CD4-positive, alpha-beta T cell treated with Interferon alpha-2 for 1 hour (primary cell): ENCODE measurements around the gene SORCS2.

Source experiments
- DNase-seq, 2 donors: peaks; one replicate each; pipeline ENCODE4 v3.0.0-alpha.2; 2020 to 2022

Gene SORCS2

DNA sequence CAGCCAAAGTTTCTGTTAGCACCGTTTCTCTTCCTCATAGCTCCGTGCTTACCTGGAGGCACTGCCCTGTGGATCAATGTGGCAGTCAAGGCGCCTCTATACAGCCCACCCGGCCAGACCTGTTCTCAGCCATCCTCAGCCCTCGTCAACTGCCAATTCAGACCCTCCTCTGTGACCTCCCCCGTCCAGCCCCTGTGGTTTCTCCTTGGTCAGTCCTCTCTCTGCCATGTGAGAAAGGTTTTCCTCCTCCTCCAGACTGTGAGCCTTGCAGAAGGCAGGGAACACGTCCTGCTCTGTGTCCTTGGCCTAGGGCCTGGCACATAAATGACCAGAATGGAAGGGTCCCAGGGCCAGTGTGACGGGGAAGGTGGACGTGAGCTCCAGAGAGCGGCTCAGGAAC, 417.0 kb downstream of the SORCS2 start:
- no peak for DNase-seq

DNA sequence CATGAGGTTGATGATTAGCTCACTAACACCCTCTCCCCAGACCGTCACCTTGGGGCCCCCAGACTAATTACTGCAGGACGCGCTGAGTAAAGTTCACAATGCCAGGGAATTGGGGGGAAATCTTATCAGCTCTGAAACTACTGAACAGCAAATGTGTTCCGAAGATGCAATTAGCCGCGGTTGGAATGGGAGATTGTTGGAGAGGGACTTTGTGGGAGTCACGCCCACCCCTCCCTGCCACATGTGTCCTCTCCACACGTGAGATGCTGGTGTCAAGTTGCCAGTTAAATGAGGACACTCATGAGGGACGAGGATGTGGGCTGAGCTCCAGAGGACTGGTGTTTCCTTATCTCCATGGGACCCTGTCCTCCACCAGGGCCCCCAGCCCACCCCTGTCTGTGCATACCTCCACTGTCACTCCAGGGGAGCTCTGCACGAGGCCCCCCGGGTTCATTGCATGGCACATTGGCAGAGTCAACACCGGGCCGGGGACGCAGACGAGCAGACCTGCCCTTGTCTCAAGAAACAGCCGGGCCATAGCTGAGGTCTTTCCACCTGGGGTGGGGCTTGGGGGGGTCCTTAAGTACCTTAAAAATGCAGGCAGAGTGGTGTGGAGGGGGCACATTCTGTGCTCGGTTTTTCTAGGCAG, 417.8 kb downstream of the SORCS2 start:
- no peak for DNase-seq

DNA sequence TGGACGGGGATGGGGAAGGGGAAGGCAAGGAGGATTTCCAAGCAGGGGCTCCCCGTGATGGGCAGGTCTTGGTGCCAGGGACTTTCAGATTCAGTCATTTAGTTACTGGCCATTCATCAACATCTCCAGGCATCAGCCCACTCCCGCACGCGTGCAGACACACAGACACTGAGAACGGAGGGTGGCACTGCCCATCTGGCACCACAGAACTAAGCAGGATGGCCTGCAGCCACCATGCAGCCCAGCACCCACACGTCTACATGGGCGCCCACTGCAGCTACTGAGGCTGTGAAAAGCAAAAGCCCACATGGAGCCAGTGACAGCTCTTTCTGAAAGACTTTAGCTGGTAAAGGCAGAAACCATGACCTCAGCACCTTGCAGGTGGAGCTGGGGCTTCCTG, 418.5 kb downstream of the SORCS2 start:
- no peak for DNase-seq

DNA sequence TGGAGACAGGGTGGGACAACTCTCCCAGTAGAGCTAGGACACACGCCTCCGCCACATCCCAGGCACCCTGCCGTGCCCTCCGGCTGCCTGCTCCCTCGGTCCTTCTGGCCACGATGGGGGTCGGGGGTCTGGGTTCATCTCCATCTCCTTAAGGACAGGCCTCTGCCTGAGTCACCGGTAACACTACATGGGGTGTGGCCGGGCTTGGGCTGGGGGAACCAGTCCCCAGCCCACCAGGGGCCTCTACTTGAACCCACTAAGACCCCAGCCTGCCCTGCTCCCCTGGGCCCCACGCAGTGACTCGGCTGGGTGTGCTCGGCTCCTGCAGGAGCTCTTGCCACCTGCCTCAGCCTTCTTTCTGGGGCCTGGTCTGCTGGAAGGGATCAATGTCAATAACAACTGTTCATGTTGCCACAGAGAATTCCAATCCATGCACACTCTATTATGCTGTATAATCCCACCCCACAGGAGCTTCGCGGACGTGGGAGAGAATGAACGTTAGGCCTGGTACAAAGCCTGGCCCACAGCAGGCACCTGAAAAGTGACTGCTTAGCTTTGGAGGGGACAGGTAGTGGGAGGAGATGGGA, 420.1 kb downstream of the SORCS2 start:
- DNase-seq = no peak

DNA sequence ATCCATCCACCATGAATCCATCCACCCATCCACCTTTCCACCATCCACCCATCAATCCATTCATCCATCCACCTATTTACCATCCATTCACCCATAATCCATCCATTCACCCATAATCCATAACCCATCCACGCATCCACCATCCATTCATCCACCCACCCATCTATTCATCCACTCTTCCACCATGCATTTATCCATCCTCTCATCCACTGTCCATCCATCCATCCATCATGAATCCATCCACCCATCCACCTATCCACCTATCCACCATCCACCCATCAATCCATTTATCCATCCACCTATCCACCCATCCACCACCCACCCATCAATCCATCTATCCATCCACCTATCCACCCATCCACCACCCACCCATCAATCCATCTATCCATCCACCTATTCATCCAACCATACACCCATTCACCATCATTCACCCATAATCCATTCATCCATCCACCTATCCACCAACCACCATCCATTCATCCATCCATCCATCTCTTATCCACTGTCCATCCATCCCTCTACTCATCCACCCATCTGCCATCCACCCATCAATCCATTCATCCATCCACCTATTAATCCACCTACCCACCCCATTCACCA, 422.1 kb downstream of the SORCS2 start:
- DNase-seq = no peak

DNA sequence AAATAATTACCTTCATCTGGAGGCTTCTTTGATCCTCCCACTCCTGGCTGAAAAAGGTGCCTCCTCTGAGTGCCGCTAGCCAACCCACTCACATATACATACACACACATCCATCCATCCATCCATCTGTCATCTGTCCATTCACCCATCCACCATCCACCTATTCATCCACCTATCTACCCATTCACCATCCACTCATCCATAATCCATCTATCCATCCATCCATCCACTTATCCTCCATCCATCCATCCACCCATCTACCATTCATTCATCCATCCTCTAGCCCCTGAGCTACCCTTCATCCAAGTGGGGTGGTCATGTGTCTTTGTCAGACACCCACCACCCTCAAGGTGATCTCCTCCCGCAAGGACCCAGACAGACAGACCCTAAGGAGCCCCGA, 423.9 kb downstream of the SORCS2 start:
- no peak for DNase-seq

DNA sequence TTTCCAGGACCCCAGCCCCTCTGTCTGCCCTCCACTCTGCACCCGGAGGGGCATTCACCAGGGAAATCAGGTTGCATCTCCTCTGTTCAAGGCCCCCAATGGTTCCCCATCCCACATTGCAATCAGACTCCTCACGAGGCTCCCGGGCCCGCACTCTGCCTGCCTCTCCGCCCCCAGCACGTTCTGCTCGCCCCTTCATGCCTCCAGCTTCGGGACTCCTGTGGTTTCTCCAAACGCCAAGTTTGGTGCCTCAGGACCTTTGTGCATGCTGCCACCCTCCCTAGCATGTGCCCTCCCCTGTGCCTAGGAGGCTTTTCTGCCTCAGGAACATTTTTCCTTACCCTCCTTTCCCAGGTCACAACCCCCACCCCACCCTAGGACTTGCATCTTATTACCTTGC, 426.0 kb downstream of the SORCS2 start:
- DNase-seq = no peak

DNA sequence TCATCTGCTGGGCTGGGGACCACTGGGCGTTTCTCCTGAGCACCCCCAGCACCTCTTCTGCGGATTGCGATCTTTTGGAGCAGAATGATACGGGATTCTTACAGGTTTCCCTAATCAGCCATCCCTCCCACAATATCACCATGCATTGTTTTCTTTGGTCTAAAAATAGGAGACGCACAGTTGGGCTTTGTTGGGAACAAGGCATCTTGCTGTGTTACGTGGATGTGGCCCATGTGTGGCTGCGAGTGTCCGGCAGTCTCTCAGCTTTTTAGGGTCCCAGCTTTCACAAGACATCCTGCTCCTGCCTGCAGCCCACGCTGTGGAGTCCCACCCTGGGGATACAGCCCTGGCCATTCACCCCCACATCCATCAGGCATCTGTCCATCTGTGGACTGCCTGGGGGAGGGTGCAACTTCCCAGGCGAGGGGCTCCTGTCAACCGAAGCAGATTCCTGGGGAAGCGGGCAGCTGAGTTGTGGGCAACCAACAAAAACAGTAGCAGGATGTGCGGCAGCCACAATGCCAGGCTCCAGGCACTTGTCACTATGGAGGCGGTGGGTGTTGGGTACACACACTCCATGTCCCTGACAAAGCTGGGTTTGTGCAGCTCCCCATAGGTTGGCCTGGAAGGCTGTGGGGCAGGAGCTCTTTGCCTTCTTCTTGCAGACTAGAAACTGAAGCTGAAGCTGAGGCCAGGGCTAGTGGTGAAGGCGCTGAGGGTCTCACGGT, 427.9 kb downstream of the SORCS2 start:
- no peak for DNase-seq

DNA sequence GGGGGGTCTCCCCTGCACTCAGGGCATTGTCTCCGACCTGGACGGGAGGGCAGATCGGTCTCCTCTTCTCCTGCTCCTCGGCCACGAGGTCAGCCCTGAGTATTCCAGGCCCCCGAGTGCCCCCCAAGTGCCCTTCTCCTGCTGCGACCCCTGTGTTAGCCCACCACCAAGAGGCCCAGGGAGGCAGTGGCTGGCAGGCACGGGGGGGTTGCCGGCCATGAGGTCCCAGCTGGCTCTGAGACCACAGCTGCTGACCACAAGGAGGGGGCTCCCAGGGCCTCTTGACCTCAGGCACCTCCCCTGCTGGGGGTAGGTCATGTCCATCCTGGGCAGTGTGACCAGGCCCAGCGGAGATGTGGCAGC, 428.5 kb downstream of the SORCS2 start:
- no peak for DNase-seq

DNA sequence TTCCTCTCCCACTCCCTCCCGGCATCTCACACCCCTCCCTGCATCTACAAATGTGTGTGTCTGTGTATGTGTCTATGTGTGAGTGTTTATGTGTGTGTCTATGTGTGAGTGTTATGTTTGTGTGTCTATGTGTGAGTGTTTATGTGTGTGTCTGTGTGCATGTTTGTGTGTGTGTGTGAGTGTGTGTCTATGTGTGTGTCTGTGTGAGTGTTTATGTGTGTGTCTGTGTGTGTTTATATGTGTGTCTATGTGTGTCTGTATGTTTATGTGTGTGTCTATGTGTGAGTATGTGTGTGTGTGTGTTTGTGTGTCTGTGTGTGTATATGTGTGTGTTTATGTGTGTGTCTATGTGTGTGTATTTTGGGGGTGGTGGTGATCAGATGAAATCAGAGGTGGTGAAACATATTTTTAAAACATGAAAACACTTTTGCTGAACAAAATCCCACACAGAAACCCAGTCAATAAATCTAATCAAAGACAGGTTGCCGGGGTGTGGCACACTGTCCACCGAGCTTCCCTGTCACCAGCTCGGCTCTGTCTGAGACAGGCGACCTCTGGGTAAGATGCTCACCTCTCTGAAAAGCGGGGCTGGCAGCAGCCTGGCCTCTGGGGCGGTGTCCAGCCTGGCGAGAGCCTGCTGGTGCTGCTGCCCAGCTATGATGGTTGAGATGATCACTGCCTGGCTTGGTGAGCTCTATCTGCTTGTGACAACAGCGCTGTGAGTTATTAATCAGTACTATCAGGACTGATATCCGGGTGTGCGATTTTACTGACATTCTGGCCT, 429.1 kb downstream of the SORCS2 start:
- no peak for DNase-seq

DNA sequence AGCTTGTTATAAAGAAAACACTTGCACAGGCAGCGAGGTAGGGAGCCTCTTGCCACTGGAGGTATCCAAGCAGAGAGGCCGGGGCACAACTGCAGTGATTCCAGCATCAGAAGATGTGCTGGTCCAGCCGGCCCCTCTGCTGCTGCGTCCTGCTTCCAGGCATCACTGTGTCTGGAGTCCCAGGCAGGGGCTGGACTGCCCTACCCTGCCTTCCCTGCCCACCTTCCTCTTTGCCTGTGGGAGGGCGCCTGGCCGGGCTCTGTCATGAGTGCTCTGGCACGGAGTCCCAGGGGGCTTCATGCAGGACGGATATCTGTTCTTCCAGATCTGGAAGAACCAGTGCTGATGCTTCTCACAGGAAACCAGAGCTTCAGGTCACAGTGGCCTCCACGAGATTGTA, 430.0 kb downstream of the SORCS2 start:
- DNase-seq = no peak

DNA sequence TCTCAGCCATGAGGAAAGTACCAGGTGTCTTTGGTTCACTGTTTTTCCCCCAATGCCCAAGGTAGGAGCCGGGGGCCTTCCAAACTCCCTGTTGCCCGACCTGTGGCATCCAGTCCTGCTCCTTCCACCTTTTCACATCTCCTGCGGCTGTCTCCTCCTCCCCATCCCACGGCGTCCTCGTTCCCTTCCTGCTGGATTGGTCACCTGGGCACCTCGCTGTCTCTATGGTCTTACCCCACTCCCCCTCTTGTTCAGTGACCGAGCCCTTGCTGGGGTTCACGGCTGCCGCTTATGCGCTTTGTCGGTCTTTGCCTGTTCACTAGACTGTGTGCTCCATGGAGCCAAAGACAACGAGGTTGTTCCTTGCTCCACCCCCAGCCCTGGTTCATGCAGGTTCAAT, 431.1 kb downstream of the SORCS2 start:
- no peak for DNase-seq

DNA sequence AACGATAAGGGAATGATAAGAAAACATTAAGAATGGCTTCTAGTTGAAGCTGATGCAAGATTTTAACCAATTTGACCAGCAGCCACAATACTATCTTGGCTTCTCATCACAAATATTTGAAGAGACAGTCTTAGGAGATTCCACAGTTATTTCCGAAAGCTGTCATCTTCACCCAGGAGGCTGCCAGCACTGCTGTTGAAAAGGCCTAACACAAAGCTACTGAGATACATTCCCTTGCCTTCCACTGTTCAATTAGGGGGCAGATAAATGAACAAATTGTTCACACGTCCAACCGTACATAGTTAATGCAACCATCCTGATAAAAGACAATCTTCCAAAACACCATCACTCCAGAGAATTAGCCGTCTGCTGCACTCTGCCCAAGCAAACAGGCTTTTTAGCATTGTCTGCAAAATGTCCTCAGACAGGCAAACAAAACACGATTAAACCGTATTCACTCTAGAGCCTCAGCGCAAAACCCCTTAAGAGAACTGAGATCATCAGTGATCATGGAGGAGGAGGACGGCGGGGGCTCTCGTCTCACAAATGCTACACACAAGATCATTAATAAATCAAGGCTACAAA, 432.1 kb downstream of the SORCS2 start:
- no peak for DNase-seq

DNA sequence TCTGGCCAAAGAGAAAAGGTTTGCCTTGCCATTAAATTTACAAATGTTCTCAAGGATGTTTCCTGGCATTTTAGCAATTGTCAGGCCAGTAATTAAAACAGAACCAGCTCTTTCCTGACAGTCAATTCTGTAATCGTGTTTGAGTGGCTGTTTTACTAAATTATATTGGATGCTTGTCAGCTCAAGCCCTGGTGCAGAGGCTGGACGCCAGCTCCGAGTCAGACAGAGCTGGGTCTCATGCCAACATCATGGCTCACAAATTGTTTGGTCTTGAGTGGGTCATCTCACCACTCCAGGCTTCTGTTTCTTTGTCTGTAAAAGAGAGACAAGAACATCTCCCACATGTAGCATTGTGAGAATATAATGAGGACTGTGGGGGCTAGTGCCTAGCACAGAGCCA, 432.7 kb downstream of the SORCS2 start:
- DNase-seq = no peak

DNA sequence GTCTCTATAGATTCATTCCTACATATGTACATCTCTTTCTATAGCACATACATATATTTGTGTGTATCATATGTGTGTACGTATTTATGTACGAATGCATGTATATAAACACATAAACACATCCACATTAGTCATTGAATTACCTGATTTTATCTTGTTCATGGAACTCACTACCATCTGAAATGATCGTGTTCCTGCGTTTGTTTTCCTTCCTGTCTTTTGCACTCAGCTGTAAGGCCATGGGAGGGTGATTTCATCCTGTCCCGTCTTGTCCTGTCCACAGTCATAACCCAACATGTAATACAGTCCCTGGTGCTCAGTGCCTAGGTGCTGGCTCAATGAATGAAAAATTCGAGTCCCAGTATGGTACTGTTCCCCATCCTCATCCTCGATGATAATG, 434.2 kb downstream of the SORCS2 start:
- no peak for DNase-seq

DNA sequence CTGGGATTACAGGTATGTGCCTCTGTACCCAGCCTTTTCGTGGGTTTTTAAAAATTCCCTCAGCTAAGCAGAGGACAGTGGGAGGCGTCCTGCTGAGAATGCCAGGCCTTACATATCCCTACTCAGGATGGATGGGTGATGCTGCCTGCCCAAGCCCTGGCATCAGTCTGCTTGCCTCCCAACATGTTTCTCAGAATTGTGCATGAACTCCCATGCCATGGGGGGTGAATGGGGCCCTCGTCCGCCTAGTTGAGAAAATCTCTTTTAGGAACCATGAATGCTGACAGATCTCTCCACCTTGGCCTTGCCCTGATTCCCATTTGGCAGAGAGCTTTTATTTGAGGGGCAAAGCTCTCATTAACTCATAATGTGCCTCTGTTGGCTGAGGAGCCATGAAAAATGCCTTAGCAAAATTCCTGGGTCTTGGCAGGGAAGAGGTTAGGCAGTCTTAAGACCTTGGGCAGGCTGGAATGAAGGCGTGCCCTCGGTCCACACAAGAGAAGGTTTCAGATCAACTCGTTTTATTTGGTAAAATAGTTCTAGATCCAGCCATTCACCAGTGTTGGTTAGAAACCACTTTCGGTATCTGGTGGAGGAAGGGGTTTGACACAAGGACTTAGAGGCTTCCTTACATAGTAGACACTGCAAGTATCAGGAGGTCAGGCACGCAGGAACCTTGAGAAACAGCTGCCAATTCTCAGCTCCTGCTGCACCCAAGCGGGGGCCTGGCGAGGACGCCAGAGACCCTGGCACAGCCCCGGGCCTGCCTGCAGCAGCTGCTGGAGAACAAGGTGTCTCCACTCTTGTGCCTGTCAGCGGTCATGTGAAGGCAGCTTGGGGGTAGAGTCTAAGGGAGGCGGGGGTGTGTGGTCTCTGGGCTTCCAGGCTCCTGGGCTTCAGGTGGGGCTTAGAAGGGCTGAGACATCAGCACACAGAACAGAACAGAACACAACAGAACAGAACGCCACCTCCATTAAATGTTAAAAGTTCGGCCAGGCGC, 435.2 kb downstream of the SORCS2 start:
- no peak for DNase-seq

DNA sequence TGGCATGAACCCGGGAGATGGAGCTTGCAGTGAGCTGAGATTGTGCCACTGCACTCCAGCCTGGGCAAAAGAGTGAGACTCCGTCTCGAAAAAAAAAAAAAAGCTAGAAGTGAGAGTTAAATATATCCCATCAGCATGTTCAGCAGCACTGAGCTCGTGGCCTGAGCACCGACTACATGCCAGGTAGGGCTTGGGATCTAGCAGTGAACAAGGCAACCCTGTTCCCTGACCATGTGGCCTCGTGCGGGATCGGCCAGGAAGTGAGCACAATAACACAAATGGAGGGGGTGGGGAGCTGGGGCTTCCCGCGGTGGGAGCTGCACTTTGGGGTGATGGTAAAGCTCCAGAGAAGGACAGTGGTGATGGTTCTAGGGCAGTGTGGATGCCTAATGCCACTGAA, 436.1 kb downstream of the SORCS2 start:
- DNase-seq = no peak

DNA sequence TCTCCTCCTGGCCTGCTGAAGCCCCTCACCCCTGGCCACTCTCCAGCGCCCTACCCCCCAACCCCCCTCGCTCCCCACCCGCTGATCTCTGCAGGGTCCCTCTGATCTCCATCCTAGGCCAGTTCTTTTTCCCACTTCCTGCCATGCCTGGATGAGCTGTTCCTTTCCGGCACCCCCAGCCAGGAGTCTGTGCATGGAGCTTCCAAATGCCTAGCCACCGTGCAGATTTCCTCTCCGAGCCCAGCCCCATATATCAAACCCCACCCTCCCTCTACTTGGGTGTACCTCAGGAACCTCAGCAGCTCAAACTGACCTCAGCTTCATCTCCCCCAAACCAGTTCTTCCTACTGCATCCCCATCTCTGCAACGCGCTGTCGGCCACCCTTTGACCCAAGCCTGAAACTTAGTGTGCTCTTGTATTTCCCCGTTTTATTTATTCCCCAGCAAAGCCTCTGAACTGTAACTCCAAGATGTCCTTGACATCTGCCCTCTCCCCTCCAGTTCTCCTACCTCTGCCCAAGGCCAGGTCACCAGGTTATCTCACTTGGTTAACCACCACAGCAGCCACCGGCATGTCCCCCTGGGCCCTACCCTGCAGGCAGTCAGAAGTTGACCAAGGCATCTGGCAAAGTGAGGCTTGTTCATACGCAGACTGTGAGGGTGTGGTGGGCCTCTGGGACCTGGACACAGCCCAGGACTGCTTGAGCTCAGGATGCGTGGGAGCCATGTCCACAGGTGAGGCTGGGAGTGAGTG, 437.3 kb downstream of the SORCS2 start:
- DNase-seq = no peak

DNA sequence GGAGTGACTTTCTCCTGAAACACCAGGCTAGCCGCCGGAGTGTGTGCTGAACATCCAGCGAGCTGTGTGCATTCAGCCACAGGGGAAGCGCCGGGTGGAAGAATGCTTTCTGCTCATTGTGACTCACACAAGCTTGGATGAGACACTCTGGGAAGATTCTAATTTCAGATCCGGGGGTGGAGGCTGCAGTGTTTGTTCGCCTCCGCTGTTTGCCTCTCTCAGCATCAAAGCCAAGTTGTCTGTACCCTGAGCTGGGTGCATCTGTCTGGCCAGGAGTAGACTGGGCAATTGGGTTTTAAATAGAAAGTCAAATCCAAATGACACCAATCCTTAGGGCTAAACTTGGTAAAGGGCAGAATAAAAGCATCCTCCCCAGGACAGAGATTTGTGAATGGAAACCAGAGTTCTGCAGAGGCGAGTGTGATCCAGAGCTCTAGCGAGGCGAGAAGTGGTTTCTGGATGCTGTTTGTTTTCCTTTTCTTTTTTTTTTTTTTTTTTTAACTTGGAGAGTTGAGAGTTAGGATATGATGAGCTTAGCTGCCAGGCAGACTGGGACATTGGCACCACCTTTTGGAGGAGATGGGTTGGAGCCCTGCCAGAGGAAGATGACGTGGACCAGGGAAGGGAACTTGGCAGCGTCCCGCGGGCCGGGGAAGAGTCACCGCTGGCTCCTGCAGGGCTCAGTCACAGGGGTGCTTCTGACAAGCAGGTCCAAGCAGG, 438.4 kb downstream of the SORCS2 start:
- DNase-seq = no peak
